Measurements from ENCODE around the gene DZANK1.
A peak's percentile ranks its signal among the peaks of the same experiment; 100 is the strongest.
"Not testable (repeated sequence)": the region's sequence is repeated elsewhere in the genome, so short reads cannot be mapped to it uniquely, and the experiment has no call there.

The DZANK1 gene

GRCh38 chr20:18466894-18467730, at the start of gene DZANK1, which contains the start of gene POLR3F:
TSS of gene DZANK1 (minus strand) at chr20:18467030. CDS start at chr20:18465358, 1,672 bp downstream.
TSS of gene POLR3F (plus strand) at chr20:18467390. CDS start at chr20:18467507, 117 bp downstream.
- peak; percentile 90 to 92 for DNase-seq (ENCODE audit: low read depth in 2 of 2)

- no peak for DNase-seq (ENCODE audit: low read depth in 2 of 2)
These were observed 49.1 kb upstream of the DZANK1 start for GRCh38 chr20:18515973-18516372.

GRCh38 chr20:18514127-18514526, 47.3 kb upstream of the DZANK1 start:
- no peak for DNase-seq (ENCODE audit: low read depth in 2 of 2)

- DNase-seq (ENCODE audit: low read depth in 2 of 2), result no peak
These were observed 46.4 kb upstream of the DZANK1 start for GRCh38 chr20:18513208-18513607.

- no peak for DNase-seq (ENCODE audit: low read depth in 2 of 2)
These were observed 44.7 kb upstream of the DZANK1 start for GRCh38 chr20:18511571-18511970.

DNA sequence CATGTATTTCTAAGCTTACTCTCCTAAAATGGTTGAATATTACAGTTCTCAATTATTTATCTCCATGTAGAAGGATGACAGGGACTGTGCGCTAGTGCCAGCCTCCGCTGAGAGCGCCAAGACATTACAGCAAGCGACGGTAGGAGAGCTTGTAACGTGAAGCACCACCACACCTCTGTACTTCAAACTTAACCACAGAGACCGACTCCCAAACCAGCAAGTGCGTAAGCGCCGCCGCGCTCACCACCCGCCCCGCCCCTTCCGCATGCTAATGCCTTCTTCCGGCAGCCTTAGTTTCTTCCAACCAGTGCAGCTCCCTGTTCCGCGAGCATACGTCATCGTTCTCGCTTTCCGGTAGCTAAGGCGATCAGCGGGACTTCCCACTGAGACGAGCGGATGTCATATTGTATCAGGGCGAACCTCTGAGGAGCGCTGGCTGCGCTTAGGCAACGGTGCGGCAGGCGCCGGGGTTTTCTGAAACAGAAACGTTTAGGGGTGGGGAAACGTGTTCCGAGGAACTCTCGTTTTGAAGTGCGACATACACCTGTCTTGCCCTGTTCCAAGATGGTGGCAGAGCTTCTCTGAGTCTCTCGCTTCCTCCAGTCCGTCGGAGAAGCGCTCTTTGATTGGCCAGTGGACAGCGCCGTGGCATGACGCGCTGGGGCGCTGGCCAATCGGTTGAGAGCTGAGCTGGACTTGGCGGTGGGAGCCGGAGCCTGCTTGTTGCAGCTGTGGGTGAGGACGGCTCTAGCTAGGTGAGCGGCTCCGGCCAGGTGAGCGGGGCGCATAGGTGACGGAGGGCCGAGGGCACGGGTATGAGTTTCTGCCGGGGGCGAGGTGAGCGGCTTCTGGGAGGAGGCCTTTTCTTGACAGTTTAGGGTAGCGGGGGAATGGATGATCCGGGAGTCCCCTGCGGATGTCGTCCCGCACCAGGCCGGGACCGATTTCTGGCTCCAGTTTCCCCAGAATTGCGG, 40.7 kb upstream of the DZANK1 start, which contains the start of gene SEC23B:
TSS of gene SEC23B (plus strand) at position 723 of the 974 bp plus-strand sequence. CDS start 2,896 bp downstream, outside the sequence.
- peak; percentile 95 to 99 for DNase-seq (ENCODE audit: low read depth in 2 of 2)

GRCh38 chr20:18506744-18507143, 39.9 kb upstream of the DZANK1 start:
- no peak for DNase-seq (ENCODE audit: low read depth in 2 of 2)

- no peak for DNase-seq (ENCODE audit: low read depth in 2 of 2)
These were observed 37.7 kb upstream of the DZANK1 start for GRCh38 chr20:18504479-18505060.

DNA sequence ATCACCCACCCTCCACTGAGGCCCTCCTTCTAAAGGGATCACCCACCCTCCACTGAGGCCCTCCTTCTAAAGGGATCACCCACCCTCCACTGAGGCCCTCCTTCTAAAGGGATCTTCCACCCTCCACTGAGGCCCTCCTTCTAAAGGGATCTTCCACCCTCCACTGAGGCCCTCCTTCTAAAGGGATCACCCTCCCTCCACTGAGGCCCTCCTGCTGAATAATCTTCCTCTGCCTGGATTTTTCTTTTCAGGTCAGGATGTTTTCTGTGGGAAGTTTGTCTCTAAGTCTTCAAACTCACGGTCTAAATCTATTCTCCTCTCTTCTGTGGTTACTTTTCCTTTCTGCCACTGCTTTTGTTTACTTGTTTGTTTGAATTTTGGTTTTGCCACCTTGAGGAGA, 34.8 kb upstream of the DZANK1 start:
- DNase-seq (ENCODE audit: low read depth in 2 of 2), result not testable (repeated sequence)

- DNase-seq (ENCODE audit: low read depth in 2 of 2), result no peak
These were observed 30.8 kb upstream of the DZANK1 start for GRCh38 chr20:18497603-18498002.

DNA sequence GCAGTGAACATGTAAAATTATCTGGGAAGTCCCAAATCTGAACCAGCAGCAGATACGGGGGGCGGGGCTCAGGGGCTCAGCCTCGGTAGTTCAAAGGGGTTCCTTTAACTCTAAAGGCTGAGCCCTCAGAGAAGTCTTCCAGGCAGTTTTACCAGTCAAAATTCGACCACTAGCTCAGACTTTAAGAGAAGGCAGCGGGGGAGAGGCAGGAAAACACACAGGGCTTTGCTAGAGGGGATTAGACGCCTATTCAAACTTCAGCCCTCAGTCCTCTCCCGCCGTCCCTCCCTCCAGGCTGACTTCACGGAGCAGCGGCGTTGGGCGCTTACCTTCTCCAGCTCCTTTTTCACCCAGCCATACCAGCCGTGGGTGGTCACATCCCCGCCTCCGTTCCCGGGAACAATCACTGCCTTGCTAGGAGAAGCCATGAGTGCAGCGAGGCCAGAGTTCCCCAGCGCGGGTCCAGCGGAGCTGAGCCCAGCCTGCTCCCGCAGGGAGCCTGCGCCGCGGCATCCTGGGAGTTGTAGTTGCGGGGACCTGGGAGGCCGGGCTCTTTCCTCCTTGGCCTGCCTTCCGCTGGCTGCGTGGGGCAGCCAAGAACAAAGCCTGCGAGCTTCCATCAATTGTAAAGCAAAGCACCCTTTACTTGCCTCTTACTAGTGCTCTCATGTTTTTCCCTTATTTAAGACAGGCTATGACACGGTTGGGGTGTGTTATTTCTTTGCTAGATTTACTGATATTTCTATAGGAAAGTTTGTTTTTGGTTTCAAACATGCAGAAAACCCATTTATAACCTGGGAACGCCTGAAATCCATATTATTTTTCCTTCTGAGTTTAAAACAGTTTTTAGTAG, 30.1 kb upstream of the DZANK1 start, which contains the start of gene RBBP9:
TSS of gene RBBP9 (minus strand) at position 486 of the 853 bp plus-strand sequence. CDS start at position 428, 58 bp downstream.
- DNase-seq (ENCODE audit: low read depth in 2 of 2), result peak; percentile 67 to 71

GRCh38 chr20:18496042-18496441, 29.2 kb upstream of the DZANK1 start:
- DNase-seq (ENCODE audit: low read depth in 2 of 2), result no peak

- DNase-seq (ENCODE audit: low read depth in 2 of 2), result no peak
These were observed 21.5 kb upstream of the DZANK1 start for GRCh38 chr20:18488301-18488700.

DNA sequence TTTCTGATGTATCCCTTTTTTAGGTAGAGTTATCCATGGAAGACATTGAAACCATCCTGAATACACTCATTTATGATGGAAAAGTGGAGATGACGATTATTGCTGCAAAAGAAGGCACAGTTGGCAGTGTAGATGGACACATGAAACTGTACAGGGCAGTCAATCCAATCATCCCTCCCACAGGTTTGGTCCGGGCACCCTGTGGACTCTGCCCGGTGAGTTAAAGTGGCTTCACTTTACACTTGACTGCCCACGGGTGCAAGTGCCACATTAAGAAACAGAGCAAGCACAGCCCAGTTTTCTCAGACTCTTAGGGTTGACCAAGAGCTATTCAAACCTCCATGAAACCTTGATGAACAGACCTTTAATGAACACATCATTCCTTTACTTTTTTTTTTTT, 14.8 kb upstream of the DZANK1 start:
- no peak for DNase-seq (ENCODE audit: low read depth in 2 of 2)

DNA sequence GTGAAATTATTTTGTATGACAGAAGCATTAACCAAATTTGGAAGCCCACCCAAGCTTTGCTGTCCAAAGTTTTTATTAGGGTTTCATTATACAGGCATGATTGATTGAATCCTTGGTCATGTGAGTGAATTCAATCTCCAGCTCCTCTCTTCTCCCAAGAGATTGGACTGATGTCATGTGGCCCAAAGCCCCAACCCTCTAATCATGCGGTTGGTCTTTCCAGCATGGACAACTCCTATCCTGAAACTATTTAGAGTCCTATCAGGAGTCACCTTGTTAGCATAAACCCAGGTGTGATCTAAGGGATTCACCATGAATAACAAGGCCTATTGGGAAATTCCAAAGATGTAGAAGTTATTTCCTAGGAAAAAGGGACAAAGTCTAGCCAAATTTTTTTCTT, 11.0 kb upstream of the DZANK1 start:
- no peak for DNase-seq (ENCODE audit: low read depth in 2 of 2)

- no peak for DNase-seq (ENCODE audit: low read depth in 2 of 2)
These were observed 10.4 kb upstream of the DZANK1 start for GRCh38 chr20:18477218-18477617.

DNA sequence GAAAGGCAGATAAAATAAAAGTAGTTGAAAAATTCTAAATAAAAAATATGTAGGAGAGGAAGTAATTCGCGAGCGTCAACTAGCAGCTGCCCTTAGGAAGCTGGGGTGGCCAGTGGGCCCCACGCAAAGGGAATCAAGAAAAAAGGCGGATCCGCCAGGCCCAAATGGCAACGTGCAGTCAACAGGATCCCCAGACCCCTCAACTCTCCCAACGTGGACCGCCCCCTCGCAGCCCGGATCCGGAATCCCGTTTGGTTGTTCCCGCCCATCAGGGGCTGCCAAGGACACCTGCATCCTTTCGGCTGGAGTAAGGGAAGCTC, 296 bp downstream of the DZANK1 start:
- DNase-seq (ENCODE audit: low read depth in 2 of 2), result no peak

GRCh38 chr20:18465536-18466200, 1.2 kb downstream of the DZANK1 start:
- DNase-seq (ENCODE audit: low read depth in 2 of 2), result no peak

DNA sequence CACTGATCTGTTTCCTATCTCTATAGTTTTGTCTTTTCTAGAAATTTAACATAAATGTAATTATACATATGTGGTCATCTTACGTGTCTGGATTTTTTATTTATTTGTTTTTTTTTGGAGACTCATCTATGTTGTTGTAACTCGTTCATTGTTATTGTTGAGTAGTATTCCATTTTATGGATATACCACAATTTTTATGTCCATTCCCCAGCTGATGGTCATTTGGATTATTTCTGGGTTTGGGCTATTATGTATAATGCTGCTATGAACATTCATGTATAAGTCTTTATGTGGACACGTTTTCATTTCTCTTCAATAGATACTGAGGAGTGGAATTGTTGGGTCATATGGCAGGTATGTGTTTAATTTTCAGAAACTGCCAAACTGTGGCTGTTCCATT, 10.2 kb downstream of the DZANK1 start:
- DNase-seq (ENCODE audit: low read depth in 2 of 2), result no peak

DNA sequence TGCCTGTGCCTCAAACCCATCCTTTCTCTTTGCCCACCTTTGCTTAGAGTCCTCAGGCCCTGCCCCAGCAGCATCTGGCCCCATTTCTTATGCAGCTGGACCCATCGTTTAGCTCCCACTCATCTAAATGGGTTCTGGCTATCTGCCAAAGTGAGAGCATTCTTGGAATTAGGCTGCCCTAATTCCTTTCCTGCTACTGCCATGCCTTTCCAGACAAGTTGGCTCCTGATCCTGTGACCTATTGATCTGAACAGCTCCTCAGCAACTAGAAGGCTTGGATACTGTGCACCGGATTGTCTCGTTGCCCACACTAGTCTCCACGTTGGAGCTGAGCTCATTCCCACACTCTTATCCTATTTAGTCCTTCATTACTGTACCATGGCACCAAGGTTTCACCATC, 22.9 kb downstream of the DZANK1 start:
- DNase-seq (ENCODE audit: low read depth in 2 of 2), result no peak
